Mesenteric fat pad (tissue), 1 donor: ENCODE data around the gene PYDC1. TPM values are rescaled to one million over a fixed set of nuclear protein-coding genes. Genes with fewer than 3 reads are reported as not detected.
A peak's percentile ranks its signal among the peaks of the same experiment; 100 is the strongest.
"Not testable (repeated sequence)": the region's sequence is repeated elsewhere in the genome, so short reads cannot be mapped to it uniquely, and the experiment has no call there.

Experiments
- DNase-seq: peaks from one replicate; pipeline ENCODE4 v3.0.0-alpha.2; 2020; ENCODE audit warnings: low spot score
- total RNA-seq: library from RNA; stranded (reverse); fragmentation: NEBNext Ultra II Directional; extraction: Animal tissue kit (Norgen Biotek cat#: 25700); gene quantifications from one replicate; pipeline ENCODE4 v1.2.1, GENCODE V29; 2021
- donor health status: DM: yes; HTN: yes; CAD: no.

The PYDC1 gene
- total RNA-seq, 1 donor from 2014 or later = not detected

DNA sequence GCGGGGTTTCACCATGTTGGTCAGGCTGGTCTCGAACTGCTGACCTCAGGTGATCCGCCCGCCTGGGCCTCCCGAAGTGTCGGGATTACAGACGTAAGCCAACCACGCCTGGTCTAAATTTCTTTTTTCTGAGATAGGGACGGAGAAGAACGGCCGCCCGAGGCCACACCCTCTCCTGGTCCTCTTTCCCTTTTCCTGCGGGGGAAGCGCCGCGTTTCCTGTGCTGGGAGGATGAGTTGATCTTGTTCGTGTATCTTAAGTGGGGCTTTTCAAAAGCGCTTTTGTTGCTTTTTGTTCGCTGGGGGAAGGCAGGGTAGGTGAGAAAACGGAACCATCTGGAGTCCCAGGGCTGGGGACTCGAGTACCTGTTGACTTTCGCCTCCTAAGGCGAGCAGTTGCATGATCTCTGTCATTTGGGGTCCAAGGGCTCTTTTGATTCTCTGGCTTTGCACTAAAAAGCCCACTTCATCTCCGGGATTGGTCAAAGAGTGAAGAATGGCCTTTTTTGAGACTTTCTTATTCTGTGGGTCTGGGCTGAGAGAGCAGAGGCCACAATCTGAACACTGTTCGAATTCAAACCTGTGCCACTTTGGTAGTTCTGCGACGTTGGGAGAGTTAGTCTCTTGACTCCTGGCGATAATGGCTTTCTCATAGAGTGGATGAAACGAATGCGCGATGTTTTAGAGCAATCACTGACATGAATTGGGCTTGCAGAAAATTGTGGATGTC, 35.7 kb downstream of the PYDC1 start:
- DNase-seq = no peak

DNA sequence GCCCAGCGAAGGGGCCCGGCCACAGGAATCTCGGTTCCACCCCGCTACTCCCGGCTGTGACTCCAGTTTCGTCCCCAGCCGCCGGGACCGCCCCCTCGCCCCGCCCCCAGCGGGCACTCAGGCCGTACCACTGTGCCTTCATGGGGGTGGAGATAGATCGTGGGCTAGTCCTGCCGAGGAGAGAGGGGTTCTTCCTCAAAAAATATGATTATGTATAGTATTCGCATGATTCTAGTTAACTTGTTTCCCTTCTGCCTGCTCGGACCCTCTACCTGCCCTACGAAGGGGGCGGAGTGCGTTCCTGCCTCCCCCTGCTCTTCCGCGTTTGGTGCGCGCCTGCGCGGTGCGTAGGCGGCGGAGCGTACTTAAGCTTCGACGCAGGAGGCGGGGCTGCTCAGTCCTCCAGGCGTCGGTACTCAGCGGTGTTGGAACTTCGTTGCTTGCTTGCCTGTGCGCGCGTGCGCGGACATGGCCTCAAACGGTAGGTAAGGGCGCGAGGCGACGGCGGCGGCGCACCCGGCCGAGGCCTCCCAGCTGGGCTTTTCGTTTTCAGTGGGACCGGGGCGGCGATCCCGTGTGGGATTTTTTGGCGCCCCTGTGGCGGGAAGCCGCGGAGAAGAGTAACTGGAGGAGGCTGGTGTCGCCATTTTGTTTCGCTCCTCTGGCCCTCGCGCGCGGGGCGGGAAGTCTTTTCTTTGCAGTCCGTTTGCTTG, 37.0 kb downstream of the PYDC1 start, which contains the start of gene FUS:
TSS of gene FUS (plus strand) at position 393 of the 713 bp plus-strand sequence. CDS start at position 469, 76 bp downstream.
- peak; percentile 99 for DNase-seq

- no peak for DNase-seq
Observed at GRCh38 chr16:31179219-31179746, 37.7 kb downstream of the PYDC1 start.

DNA sequence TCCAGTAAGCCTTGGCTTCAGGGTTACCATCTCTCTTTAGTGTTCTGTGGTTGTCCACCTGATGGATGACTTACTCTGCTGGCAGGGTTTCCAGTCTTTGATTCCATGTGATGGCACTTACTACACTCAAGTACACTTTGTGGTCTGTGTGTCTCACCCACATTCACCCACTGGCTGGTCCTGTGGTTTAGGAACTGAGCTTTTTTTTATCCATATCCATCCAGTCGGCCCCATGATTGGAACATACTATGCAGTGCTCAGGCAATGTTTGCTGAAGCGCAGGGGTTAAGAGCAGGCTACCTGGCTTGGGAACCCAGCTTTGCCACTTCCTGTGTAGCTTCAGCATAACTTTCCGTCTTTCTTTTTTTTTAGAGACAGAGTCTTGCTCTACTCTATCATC, 39.8 kb downstream of the PYDC1 start:
- DNase-seq = no peak

GRCh38 chr16:31170048-31170447, 46.9 kb downstream of the PYDC1 start:
- not testable (repeated sequence) for DNase-seq

GRCh38 chr16:31168848-31169247, 48.1 kb downstream of the PYDC1 start:
- DNase-seq = no peak

DNA sequence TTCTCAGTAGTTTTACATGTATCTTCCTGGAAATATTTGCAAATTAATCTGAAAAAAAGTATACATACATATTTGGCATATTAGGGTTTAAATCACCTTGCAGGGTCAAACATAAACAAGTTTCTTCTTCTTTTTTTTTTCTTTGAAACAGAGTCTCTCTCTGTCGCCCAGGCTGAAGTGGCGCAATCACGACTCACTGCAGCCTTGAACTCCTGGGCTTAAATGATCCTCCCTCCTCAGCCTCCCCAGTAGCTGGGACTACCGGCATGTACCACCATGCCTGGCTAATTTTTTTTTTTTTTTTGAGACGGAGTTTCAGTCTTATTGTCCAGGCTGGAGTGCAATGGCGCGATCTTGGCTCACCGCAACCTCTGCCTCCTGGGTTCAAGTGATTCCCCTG, 49.6 kb downstream of the PYDC1 start:
- DNase-seq = no peak

Other genes starting within 250 kb of the PYDC1 start
- gene HSD3B7, start 231.9 kb downstream of the PYDC1 start, total RNA-seq = 51.1 TPM
- 1.5 TPM for gene STX1B, start 206.5 kb downstream of the PYDC1 start, total RNA-seq
- 111 TPM for gene STX4, start 183.6 kb downstream of the PYDC1 start, total RNA-seq
- gene ZNF668, start 142.9 kb downstream of the PYDC1 start, total RNA-seq = 13.3 TPM
- gene ZNF646, start 142.7 kb downstream of the PYDC1 start, total RNA-seq = 11.9 TPM
- 1.2 TPM for gene PRSS53, start 128.2 kb downstream of the PYDC1 start, total RNA-seq
- 59.6 TPM for gene VKORC1, start 122.3 kb downstream of the PYDC1 start, total RNA-seq
- 42.2 TPM for gene BCKDK, start 108.7 kb downstream of the PYDC1 start, total RNA-seq
- gene KAT8, start 99.5 kb downstream of the PYDC1 start, total RNA-seq = 49.5 TPM
- 0.51 TPM for gene PRSS8, start 81.4 kb downstream of the PYDC1 start, total RNA-seq
- gene PRSS36, start 67.1 kb downstream of the PYDC1 start, total RNA-seq = 9.8 TPM
- 224 TPM for gene FUS, start 37.0 kb downstream of the PYDC1 start, total RNA-seq
- 22.4 TPM for gene PYCARD, start 14.4 kb downstream of the PYDC1 start, total RNA-seq
- gene TRIM72, start 3.0 kb downstream of the PYDC1 start, total RNA-seq = 0.03 TPM
- 35.1 TPM for gene ITGAM, start 42.8 kb upstream of the PYDC1 start, total RNA-seq
- gene ITGAX, start 138.0 kb upstream of the PYDC1 start, total RNA-seq = 36.4 TPM
- 0.39 TPM for gene ITGAD, start 176.2 kb upstream of the PYDC1 start, total RNA-seq
- gene COX6A2, start 211.2 kb upstream of the PYDC1 start, total RNA-seq = not detected
- gene ZNF843, start 225.7 kb upstream of the PYDC1 start, total RNA-seq = 0.84 TPM
- 8.5 TPM for gene ARMC5, start 242.4 kb upstream of the PYDC1 start, total RNA-seq